GM12878 (cell line): ENCODE results near the gene HEATR9.

Experiments
- CEBPB ChIP-seq, 2 experiments: fragments of 150-350 bp in 1 of 2; IDR thresholded peaks; 2 replicates each; pipeline ENCODE4 v1.6.1; 2012 to 2014; ENCODE audit warnings: low read depth in 2 of 2, low read length in 2 of 2, borderline replicate concordance in 1 of 2, inconsistent platforms in 1 of 2
- MEF2B ChIP-seq: fragments of 450-650 bp; IDR thresholded peaks from 2 replicates; pipeline ENCODE4 v1.6.1; 2018; ENCODE audit warnings: mild to moderate bottlenecking, moderate library complexity; ENCODE audit not compliant: partially characterized antibody, poor library complexity, severe bottlenecking
- POLR2A ChIP-seq: IDR thresholded peaks from 2 replicates; pipeline ENCODE4 v1.6.1; 2011; ENCODE audit warnings: low read depth, mild to moderate bottlenecking, low read length
- POLR2AphosphoS5 ChIP-seq: IDR thresholded peaks from 2 replicates; pipeline ENCODE4 v1.6.1; 2011; ENCODE audit warnings: mild to moderate bottlenecking, low read length, inconsistent platforms
- TAF1 ChIP-seq: IDR thresholded peaks from 2 replicates; pipeline ENCODE4 v1.6.1; 2011; ENCODE audit warnings: mild to moderate bottlenecking, low read depth, low read length, borderline replicate concordance
- ZNF24 ChIP-seq: fragments of 450-650 bp; IDR thresholded peaks from 2 replicates; pipeline ENCODE4 v1.6.1; 2017; ENCODE audit warnings: antibody characterized with exemption, mild to moderate bottlenecking
- TF ChIP-seq, protein P1 (sequence below), 3 experiments: IDR thresholded peaks in 2 of 3; conservative IDR thresholded peaks in 1 of 3; 2 replicates each; pipeline ENCODE4 v1.5.1; 2011; ENCODE audit warnings: low read depth in 3 of 3, low read length in 3 of 3, mild to moderate bottlenecking in 3 of 3, control low read depth in 2 of 3, moderate library complexity in 2 of 3, inconsistent platforms in 1 of 3, mixed read lengths in 1 of 3; ENCODE audit not compliant: control insufficient read depth in 2 of 3, insufficient read depth in 1 of 3; ENCODE audit errors: extremely low read depth in 1 of 3
- TF ChIP-seq, protein P2 (sequence below): IDR thresholded peaks from 2 replicates; pipeline ENCODE4 v1.6.1; 2012; ENCODE audit warnings: low read length, inconsistent platforms

DNA sequence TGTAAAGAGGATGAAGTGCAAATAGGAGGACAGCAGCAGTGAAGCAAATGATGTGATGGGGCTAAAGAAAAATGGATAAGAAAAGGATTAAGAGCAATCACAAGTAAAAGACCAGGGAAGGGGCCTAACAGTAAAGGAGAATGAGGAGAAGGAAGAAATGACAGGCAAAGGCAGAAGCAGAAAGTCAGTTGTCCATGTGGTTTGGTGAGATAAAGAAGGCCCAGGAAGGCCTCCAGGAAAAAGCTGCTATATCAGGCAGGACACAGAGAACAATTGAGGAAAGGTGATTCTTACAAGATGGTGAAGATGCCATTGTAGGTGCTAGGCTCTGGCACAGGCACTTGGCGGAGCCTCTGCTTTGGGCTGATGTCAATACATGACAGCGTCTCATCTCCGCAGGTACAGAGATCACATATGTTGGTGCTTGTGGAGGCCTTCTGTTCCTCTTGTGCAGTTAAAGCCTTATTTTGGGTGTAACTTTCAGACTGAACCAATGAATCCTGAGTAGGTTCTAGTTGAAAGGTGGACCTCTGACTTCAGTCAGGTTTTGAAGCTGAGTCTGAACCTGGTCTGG is 43.7 kb upstream of the HEATR9 start:
- TF ChIP-seq ZNF24, result no peak
- TF ChIP-seq, protein P1, sequence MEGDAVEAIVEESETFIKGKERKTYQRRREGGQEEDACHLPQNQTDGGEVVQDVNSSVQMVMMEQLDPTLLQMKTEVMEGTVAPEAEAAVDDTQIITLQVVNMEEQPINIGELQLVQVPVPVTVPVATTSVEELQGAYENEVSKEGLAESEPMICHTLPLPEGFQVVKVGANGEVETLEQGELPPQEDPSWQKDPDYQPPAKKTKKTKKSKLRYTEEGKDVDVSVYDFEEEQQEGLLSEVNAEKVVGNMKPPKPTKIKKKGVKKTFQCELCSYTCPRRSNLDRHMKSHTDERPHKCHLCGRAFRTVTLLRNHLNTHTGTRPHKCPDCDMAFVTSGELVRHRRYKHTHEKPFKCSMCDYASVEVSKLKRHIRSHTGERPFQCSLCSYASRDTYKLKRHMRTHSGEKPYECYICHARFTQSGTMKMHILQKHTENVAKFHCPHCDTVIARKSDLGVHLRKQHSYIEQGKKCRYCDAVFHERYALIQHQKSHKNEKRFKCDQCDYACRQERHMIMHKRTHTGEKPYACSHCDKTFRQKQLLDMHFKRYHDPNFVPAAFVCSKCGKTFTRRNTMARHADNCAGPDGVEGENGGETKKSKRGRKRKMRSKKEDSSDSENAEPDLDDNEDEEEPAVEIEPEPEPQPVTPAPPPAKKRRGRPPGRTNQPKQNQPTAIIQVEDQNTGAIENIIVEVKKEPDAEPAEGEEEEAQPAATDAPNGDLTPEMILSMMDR (IDR thresholded peaks at IDR 0.05 in 2 of 3, conservative IDR thresholded peaks at IDR 0.05 in 1 of 3; ENCODE audit: control insufficient read depth in 2 of 3, extremely low read depth in 1 of 3, insufficient read depth in 1 of 3, low read depth in 3 of 3, low read length in 3 of 3), result no peak
- TF ChIP-seq POLR2A, result no peak
- no peak for TF ChIP-seq CEBPB (IDR thresholded peaks at IDR 0.05; ENCODE audit: borderline replicate concordance in 1 of 2, low read depth in 2 of 2, low read length in 2 of 2)
- no peak for TF ChIP-seq POLR2AphosphoS5
- TF ChIP-seq, protein P2, sequence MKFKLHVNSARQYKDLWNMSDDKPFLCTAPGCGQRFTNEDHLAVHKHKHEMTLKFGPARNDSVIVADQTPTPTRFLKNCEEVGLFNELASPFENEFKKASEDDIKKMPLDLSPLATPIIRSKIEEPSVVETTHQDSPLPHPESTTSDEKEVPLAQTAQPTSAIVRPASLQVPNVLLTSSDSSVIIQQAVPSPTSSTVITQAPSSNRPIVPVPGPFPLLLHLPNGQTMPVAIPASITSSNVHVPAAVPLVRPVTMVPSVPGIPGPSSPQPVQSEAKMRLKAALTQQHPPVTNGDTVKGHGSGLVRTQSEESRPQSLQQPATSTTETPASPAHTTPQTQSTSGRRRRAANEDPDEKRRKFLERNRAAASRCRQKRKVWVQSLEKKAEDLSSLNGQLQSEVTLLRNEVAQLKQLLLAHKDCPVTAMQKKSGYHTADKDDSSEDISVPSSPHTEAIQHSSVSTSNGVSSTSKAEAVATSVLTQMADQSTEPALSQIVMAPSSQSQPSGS, result no peak
- no peak for TF ChIP-seq MEF2B
- no peak for TF ChIP-seq TAF1
